HEK293T (cell line): Measurements from ENCODE around the gene TXK.

Experiments
- FOXM1 ChIP-seq: fragments of 450-650 bp; IDR thresholded peaks from 2 replicates; pipeline ENCODE4 v1.6.1; 2017; ENCODE audit warnings: mild to moderate bottlenecking, borderline replicate concordance
- NFRKB ChIP-seq: fragments of 450-650 bp; IDR thresholded peaks from 2 replicates; pipeline ENCODE4 v1.6.1; 2016; ENCODE audit warnings: mild to moderate bottlenecking, moderate library complexity
- PKNOX1 ChIP-seq: fragments of 450-650 bp; IDR thresholded peaks from 2 replicates; pipeline ENCODE4 v1.6.1; 2016
- SP1 ChIP-seq: fragments of 450-650 bp; IDR thresholded peaks from 2 replicates; pipeline ENCODE4 v1.6.1; 2017
- TARDBP ChIP-seq: fragments of 450-650 bp; IDR thresholded peaks from 2 replicates; pipeline ENCODE4 v1.6.1; 2016

- TF ChIP-seq NFRKB (no peak), TARDBP (no peak), FOXM1 (no peak), PKNOX1 (no peak), SP1 (no peak)
These were observed 97.0 kb downstream of the TXK start for GRCh38 chr4:48037117-48037462.
